GM12878 (cell line): ENCODE results near the gene VARS1. TPM values are rescaled to one million over a fixed set of nuclear protein-coding genes. Genes with fewer than 3 reads are reported as not detected.
"Not testable (repeated sequence)": the region's sequence is repeated elsewhere in the genome, so short reads cannot be mapped to it uniquely, and the experiment has no call there.

Experiments used
- ATAC-seq: fragments of 200-7000 bp; cut with Tn5 transposase; 3 replicates; pipeline ENCODE4 v1.9.1; 2020; ENCODE audit warnings: mild to moderate bottlenecking, moderate library complexity
- BruUV-seq: library from RNA; stranded (reverse); fragments of 400-500 nt; replicated peaks from 2 replicates; lab custom pipeline; 2021; lab: Mats Ljungman, UMichigan
- CTCF ChIA-PET: fragments of 300-600 bp; sonication (Branson Sonifier 250); formaldehyde crosslinking; extraction: SDS; loops from one replicate; lab custom pipeline; 2021; ENCODE audit warnings: inconsistent platforms; lab: Yijun Ruan, JAX
- POLR2A ChIA-PET: fragments of 350-600 bp; formaldehyde crosslinking; extraction: SDS; loops from one replicate; lab custom pipeline; 2021; ENCODE audit warnings: inconsistent platforms; lab: Charles Lee
- RAD21 ChIA-PET: fragments of 300-600 bp; sonication (Branson Sonifier 250); formaldehyde crosslinking; loops from one replicate; lab custom pipeline; 2023; ENCODE audit warnings: antibody characterized with exemption; ENCODE audit not compliant: unreplicated experiment; lab: Charles Lee
- SMC1A ChIA-PET: fragments of 300-600 bp; sonication (Branson Sonifier 250); formaldehyde crosslinking; loops from one replicate; lab custom pipeline; 2023; ENCODE audit not compliant: unreplicated experiment, uncharacterized antibody; lab: Charles Lee
- DNase-seq: peaks from one replicate; pipeline ENCODE4 v3.0.0-alpha.2; 2011; ENCODE audit warnings: low read depth, low spot score
- FAIRE-seq: peaks from 3 replicates; lab custom pipeline; 2011; peaks lifted over from hg19 to GRCh38; lab: Jason Lieb, UNC
- H2AFZ ChIP-seq: 2 replicates; pipeline ENCODE4 v1.6.0; 2011; ENCODE audit warnings: low read depth, low read length, control low read depth; ENCODE audit not compliant: control insufficient read depth
- H3K27ac ChIP-seq: 2 replicates; pipeline ENCODE4 v1.5.1; 2011; ENCODE audit warnings: control low read depth; ENCODE audit not compliant: control insufficient read depth, insufficient read depth
- H3K27me3 ChIP-seq, 2 experiments: replicated peaks in 1 of 2; 2 replicates each; pipeline versions ENCODE4 v1.6.0 to v1.6.1; 2011; ENCODE audit warnings: low read length in 1 of 2; ENCODE audit not compliant: control insufficient read depth in 2 of 2, insufficient read depth in 2 of 2
- H3K36me3 ChIP-seq, 2 experiments: 2 replicates each; pipeline ENCODE4 v1.5.1; 2011; ENCODE audit warnings: low read length in 1 of 2; ENCODE audit not compliant: control insufficient read depth in 2 of 2, insufficient read depth in 2 of 2
- H3K4me1 ChIP-seq: 2 replicates; pipeline ENCODE4 v1.6.1; 2011; ENCODE audit warnings: mild to moderate bottlenecking, low read length, moderate library complexity, mixed read lengths; ENCODE audit not compliant: control insufficient read depth, insufficient read depth
- H3K4me2 ChIP-seq: 2 replicates; pipeline ENCODE4 v1.6.0; 2011; ENCODE audit warnings: control low read depth; ENCODE audit not compliant: control insufficient read depth, insufficient read depth
- H3K4me3 ChIP-seq: fragments of 200-600 bp; sonication (generic); 2 replicates; pipeline ENCODE4 v1.5.1; 2016
- H3K79me2 ChIP-seq: 2 replicates; pipeline ENCODE4 v1.6.0; 2011; ENCODE audit warnings: low read length; ENCODE audit not compliant: control insufficient read depth, insufficient read depth
- H3K9ac ChIP-seq: 2 replicates; pipeline ENCODE4 v1.8.0; 2011; ENCODE audit warnings: low read length, control low read depth, mixed read lengths; ENCODE audit not compliant: control insufficient read depth, insufficient read depth
- H3K9me3 ChIP-seq: replicated peaks from 3 replicates; pipeline ENCODE4 v1.5.1; 2011; ENCODE audit warnings: mild to moderate bottlenecking, low read length; ENCODE audit not compliant: control insufficient read depth, insufficient read depth
- H4K20me1 ChIP-seq: 2 replicates; pipeline ENCODE4 v1.6.0; 2011; ENCODE audit not compliant: control insufficient read depth, insufficient read depth
- ATF7 ChIP-seq: fragments of 450-650 bp; IDR thresholded peaks from 2 replicates; pipeline ENCODE4 v1.6.1; 2016; ENCODE audit warnings: low read depth, mild to moderate bottlenecking
- CTCF ChIP-seq, 3 experiments: IDR thresholded peaks in 2 of 3; conservative IDR thresholded peaks in 1 of 3; 2 replicates each; pipeline ENCODE4 v1.5.1; 2011; ENCODE audit warnings: low read depth in 3 of 3, low read length in 3 of 3, mild to moderate bottlenecking in 3 of 3, control low read depth in 2 of 3, moderate library complexity in 2 of 3, inconsistent platforms in 1 of 3, mixed read lengths in 1 of 3; ENCODE audit not compliant: control insufficient read depth in 2 of 3, insufficient read depth in 1 of 3; ENCODE audit errors: extremely low read depth in 1 of 3
- ETV6 ChIP-seq, 2 experiments: fragments of 450-650 bp in 1 of 2; IDR thresholded peaks in 1 of 2; conservative IDR thresholded peaks in 1 of 2; 2 replicates each; pipeline ENCODE4 v1.6.1; 2014; ENCODE audit warnings: antibody characterized with exemption in 1 of 2, borderline replicate concordance in 1 of 2, low read depth in 1 of 2, mild to moderate bottlenecking in 1 of 2, moderate library complexity in 1 of 2
- RAD21 ChIP-seq: IDR thresholded peaks from 2 replicates; pipeline ENCODE4 v1.6.1; 2011; ENCODE audit warnings: mild to moderate bottlenecking, low read depth, low read length, moderate library complexity; ENCODE audit not compliant: insufficient read depth
- WGBS: methylation state at CpG from one replicate; pipeline ENCODE4 v1.1.6; 2016; ENCODE audit warnings: low lambda C conversion rate; ENCODE audit not compliant: insufficient replicate concordance, insufficient coverage; ENCODE audit errors: missing lambda C conversion rate; 5-methylcytosine and 5-hydroxymethylcytosine counted together
- in situ Hi-C: fragments of 300-500 bp; cut with MboI; formaldehyde crosslinking; loops from 9 replicates; pipeline ENCODE4 v1.14.3; 2018; ENCODE audit warnings: mixed read lengths
- intact Hi-C: fragments of 100-400 bp; cut with micrococcal nuclease; formaldehyde crosslinking; loops from one replicate; pipeline ENCODE4 v1.14.2; 2022; ENCODE audit not compliant: unreplicated experiment
- polyA plus RNA-seq, 11 experiments: library from polyadenylated mRNA; depleted of rRNA in 4 of 11; unstranded in 6 of 11; stranded (reverse) in 5 of 11; fragments of >200 nt; fragmentation: Nextera tagmentation in 4 of 11; fragmentation: Illumina TruSeq in 1 of 11; extraction: Ambion mirVana in 4 of 11; extraction: Trizol in 1 of 11; gene quantifications; 1 replicate in 1 of 11; 2 replicates in 10 of 11; pipeline versions ENCODE4 v1.2.1 to v1.2.3, GENCODE V29; 2011 to 2016; ENCODE audit warnings: inconsistent platforms in 2 of 11, missing spikeins in 2 of 11, low read depth in 1 of 11
- total RNA-seq, 4 experiments: library from RNA; depleted of rRNA in 3 of 4; stranded (reverse); fragments of >200 nt in 3 of 4; fragmentation: Illumina TruSeq in 1 of 4; extraction: Trizol in 1 of 4; gene quantifications; 2 replicates each; pipeline versions ENCODE4 v1.2.1 to v1.2.3, GENCODE V29; 2013 to 2021
- TF ChIP-seq, protein P1 (sequence below): fragments of 450-650 bp; IDR thresholded peaks from 2 replicates; pipeline ENCODE4 v1.6.1; 2016; ENCODE audit warnings: mild to moderate bottlenecking

Gene VARS1
- total and polyA plus RNA-seq, 10 of the 15 experiments (the other 5 are each of a cell fraction or from before 2014, with no cell fraction given), result 1.2 to 243 (median 80.7) TPM

DNA sequence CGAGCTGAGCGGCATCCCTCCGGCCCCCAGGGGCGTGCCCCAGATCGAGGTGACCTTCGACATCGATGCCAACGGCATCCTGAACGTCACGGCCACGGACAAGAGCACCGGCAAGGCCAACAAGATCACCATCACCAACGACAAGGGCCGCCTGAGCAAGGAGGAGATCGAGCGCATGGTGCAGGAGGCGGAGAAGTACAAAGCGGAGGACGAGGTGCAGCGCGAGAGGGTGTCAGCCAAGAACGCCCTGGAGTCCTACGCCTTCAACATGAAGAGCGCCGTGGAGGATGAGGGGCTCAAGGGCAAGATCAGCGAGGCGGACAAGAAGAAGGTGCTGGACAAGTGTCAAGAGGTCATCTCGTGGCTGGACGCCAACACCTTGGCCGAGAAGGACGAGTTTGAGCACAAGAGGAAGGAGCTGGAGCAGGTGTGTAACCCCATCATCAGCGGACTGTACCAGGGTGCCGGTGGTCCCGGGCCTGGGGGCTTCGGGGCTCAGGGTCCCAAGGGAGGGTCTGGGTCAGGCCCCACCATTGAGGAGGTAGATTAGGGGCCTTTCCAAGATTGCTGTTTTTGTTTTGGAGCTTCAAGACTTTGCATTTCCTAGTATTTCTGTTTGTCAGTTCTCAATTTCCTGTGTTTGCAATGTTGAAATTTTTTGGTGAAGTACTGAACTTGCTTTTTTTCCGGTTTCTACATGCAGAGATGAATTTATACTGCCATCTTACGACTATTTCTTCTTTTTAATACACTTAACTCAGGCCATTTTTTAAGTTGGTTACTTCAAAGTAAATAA, 21.8 kb upstream of the VARS1 start:
- H3K79me2 ChIP-seq, H3K9me3 ChIP-seq, ATAC-seq, in situ Hi-C loops, H3K36me3 ChIP-seq, intact Hi-C loops, H4K20me1 ChIP-seq, FAIRE-seq, H3K27me3 ChIP-seq, H3K27ac ChIP-seq, DNase-seq, H3K9ac ChIP-seq: not testable (repeated sequence)
- ChIA-PET SMC1A (interaction anchor here (1.0 to 1.5 kb wide), 4 partner anchors 11 to 43 kb away, joined by 3 to 9 read pairs (median 4); partner anchors contain the start of gene LSM2), POLR2A (interaction anchor here (0.6 to 11.3 kb wide), 3 partner anchors 11 to 611 kb away, joined by 4 to 158 read pairs (median 5); partner anchors contain the start of genes CLIC1, LSM2 and MSH5), RAD21 (interaction anchor here (1.0 to 1.5 kb wide), 3 partner anchors 10 to 13 kb away, joined by 3 to 5 read pairs (median 3); partner anchors contain the start of gene LSM2), CTCF (interaction anchor here (1.4 to 1.9 kb wide), 2 partner anchors 27 to 88 kb away, joined by 5 to 6 read pairs; partner anchors contain the start of gene DDAH2)
- peak; percentile 33; the same call in 1 of the 2 replicates for TF ChIP-seq RAD21
- TF ChIP-seq ETV6 (conservative IDR thresholded peaks at IDR 0.05 in 1 of 2, IDR thresholded peaks at IDR 0.05 in 1 of 2; ENCODE audit: borderline replicate concordance in 1 of 2, low read depth in 1 of 2), result peak in 1 of 2 experiments; percentile 14; a peak in 1 of 4 replicates
- peak; percentile 30; the same call in 1 of the 2 replicates for TF ChIP-seq ATF7
- TF ChIP-seq, protein P1, sequence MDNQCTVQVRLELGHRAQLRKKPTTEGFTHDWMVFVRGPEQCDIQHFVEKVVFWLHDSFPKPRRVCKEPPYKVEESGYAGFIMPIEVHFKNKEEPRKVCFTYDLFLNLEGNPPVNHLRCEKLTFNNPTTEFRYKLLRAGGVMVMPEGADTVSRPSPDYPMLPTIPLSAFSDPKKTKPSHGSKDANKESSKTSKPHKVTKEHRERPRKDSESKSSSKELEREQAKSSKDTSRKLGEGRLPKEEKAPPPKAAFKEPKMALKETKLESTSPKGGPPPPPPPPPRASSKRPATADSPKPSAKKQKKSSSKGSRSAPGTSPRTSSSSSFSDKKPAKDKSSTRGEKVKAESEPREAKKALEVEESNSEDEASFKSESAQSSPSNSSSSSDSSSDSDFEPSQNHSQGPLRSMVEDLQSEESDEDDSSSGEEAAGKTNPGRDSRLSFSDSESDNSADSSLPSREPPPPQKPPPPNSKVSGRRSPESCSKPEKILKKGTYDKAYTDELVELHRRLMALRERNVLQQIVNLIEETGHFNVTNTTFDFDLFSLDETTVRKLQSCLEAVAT, result 0 out of 2 replicates have a peak, but pooled peaks have one; percentile 16
- TF ChIP-seq CTCF (IDR thresholded peaks at IDR 0.05 in 2 of 3, conservative IDR thresholded peaks at IDR 0.05 in 1 of 3; ENCODE audit: control insufficient read depth in 2 of 3, extremely low read depth in 1 of 3, insufficient read depth in 1 of 3, low read depth in 3 of 3, low read length in 3 of 3), result peak in 1 of 3 experiments; percentile 40; a peak in 1 of 6 replicates
- Histone ChIP-seq H3K4me2 (peak overlapping the region; percentile 60), H3K4me1 (peaks cover 21% of the 10 kb centered on the region), H2AFZ (peak overlapping the region; percentile 12), H3K4me3 (peak overlapping the region; percentile 52; the same call in 1 of the 2 replicates)
- BruUV-seq, result TSS peak; percentile 56
- WGBS, result 15% methylated on average over 10 of the region's 37 CpGs
